Adipocyte (in vitro differentiated cells): ENCODE results near the gene ARHGAP1.

Experiments used
- DNase-seq: peaks from one replicate; pipeline ENCODE4 v3.0.0-alpha.2; 2015; ENCODE audit warnings: low read depth
- H3K27me3 ChIP-seq: replicated peaks from 2 replicates; pipeline ENCODE4 v1.7.0; 2013; ENCODE audit warnings: mild to moderate bottlenecking, low read length, moderate library complexity; ENCODE audit not compliant: control insufficient read depth, insufficient read depth
- H3K36me3 ChIP-seq: 2 replicates; pipeline ENCODE4 v1.7.0; 2013; ENCODE audit warnings: low read length, mild to moderate bottlenecking, moderate library complexity; ENCODE audit not compliant: control insufficient read depth, insufficient read depth, severe bottlenecking
- H3K4me1 ChIP-seq: 2 replicates; pipeline ENCODE4 v1.7.0; 2013; ENCODE audit warnings: mild to moderate bottlenecking, low read length, moderate library complexity; ENCODE audit not compliant: control insufficient read depth, insufficient read depth
- H3K4me3 ChIP-seq: 2 replicates; pipeline ENCODE4 v1.7.0; 2013; ENCODE audit warnings: mild to moderate bottlenecking, low read length, moderate library complexity
- H3K9ac ChIP-seq: 2 replicates; pipeline ENCODE4 v1.7.0; 2013; ENCODE audit warnings: mild to moderate bottlenecking, low read length, moderate library complexity
- H3K9me3 ChIP-seq: 2 replicates; pipeline ENCODE4 v1.7.0; 2013; ENCODE audit warnings: mild to moderate bottlenecking, low read length, moderate library complexity; ENCODE audit not compliant: control insufficient read depth

ARHGAP1 gene

DNA sequence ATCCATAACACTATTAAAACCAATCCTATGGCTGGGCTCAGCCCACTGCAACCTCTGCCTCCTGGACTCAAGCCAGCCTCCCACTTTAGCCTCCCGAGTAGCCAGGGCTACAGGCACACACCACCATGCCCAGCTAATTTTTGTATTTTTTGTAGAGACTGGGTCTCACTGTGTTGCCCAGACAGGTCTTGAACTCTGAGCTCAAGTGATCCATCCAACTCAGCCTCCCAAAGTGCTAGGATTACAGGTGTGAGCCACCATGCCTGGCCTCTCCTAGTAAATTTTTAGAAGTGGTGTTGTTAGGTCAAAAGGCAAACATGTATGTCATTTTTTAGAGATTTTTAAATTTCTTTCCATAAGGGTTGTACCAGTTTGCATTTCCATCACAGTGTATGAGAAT lies 32.8 kb upstream of the ARHGAP1 start:
- H3K9ac ChIP-seq = no peak overlapping the region
- no peaks in the 10 kb centered on the region for H3K9me3 ChIP-seq
- no peak overlapping the region for H3K4me3 ChIP-seq
- no peaks in the 10 kb centered on the region for H3K4me1 ChIP-seq
- H3K36me3 ChIP-seq = no peaks in the 10 kb centered on the region
- DNase-seq = no peak
- H3K27me3 ChIP-seq = no peaks in the 10 kb centered on the region

DNA sequence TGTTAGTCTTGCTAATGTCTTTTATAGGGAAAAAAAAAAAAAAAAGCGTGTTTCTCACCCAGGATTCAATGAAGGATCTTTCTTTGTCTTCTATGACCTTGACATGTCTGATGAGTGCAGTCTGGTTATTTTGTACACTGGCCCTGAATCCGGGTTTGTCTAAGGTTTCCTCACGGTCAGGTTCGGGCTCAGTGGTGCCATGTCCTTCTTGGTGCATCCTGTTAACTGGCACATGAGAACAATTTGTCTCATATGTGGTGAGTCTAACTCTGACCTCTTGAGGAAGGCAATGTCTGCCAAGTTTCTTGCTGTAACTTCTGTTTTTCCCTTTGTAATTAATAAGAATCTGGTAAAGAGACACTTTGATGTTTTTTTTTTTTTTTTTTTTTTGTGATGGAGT lies 31.1 kb upstream of the ARHGAP1 start:
- no peaks in the 10 kb centered on the region for H3K4me1 ChIP-seq
- H3K36me3 ChIP-seq = no peaks in the 10 kb centered on the region
- H3K9ac ChIP-seq = no peak overlapping the region
- DNase-seq = no peak
- H3K4me3 ChIP-seq = no peak overlapping the region
- no peaks in the 10 kb centered on the region for H3K27me3 ChIP-seq
- no peaks in the 10 kb centered on the region for H3K9me3 ChIP-seq

- no peaks in the 10 kb centered on the region for H3K27me3 ChIP-seq
- no peak for DNase-seq
- no peaks in the 10 kb centered on the region for H3K36me3 ChIP-seq
- H3K9ac ChIP-seq = no peak overlapping the region
- no peak overlapping the region for H3K4me3 ChIP-seq
- H3K4me1 ChIP-seq = no peaks in the 10 kb centered on the region
- H3K9me3 ChIP-seq = no peaks in the 10 kb centered on the region
These were observed 28.9 kb upstream of the ARHGAP1 start for GRCh38 chr11:46729110-46730027.

DNA sequence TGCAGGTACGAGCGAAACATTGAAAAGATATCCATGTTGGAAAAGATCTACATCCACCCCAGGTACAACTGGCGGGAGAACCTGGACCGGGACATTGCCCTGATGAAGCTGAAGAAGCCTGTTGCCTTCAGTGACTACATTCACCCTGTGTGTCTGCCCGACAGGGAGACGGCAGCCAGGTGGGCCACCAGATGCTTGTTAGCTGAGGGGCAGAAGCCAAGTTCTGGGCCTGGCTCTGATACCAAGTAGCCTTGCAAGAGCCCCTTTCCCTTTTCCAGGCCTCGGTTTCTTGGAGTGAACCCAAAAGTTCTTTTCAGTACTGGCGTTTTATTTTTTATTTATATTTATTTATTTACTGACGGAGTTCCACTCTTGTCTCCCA lies 28.2 kb upstream of the ARHGAP1 start:
- Histone ChIP-seq H3K36me3 (no peaks in the 10 kb centered on the region), H3K27me3 (no peaks in the 10 kb centered on the region), H3K4me3 (no peak overlapping the region), H3K4me1 (no peaks in the 10 kb centered on the region), H3K9ac (no peak overlapping the region), H3K9me3 (no peaks in the 10 kb centered on the region)
- no peak for DNase-seq

- H3K4me1 ChIP-seq = no peaks in the 10 kb centered on the region
- no peak overlapping the region for H3K9ac ChIP-seq
- DNase-seq = no peak
- no peaks in the 10 kb centered on the region for H3K27me3 ChIP-seq
- H3K36me3 ChIP-seq = no peaks in the 10 kb centered on the region
- H3K9me3 ChIP-seq = no peaks in the 10 kb centered on the region
- no peak overlapping the region for H3K4me3 ChIP-seq
These were observed 27.7 kb upstream of the ARHGAP1 start for GRCh38 chr11:46727952-46728658.

DNA sequence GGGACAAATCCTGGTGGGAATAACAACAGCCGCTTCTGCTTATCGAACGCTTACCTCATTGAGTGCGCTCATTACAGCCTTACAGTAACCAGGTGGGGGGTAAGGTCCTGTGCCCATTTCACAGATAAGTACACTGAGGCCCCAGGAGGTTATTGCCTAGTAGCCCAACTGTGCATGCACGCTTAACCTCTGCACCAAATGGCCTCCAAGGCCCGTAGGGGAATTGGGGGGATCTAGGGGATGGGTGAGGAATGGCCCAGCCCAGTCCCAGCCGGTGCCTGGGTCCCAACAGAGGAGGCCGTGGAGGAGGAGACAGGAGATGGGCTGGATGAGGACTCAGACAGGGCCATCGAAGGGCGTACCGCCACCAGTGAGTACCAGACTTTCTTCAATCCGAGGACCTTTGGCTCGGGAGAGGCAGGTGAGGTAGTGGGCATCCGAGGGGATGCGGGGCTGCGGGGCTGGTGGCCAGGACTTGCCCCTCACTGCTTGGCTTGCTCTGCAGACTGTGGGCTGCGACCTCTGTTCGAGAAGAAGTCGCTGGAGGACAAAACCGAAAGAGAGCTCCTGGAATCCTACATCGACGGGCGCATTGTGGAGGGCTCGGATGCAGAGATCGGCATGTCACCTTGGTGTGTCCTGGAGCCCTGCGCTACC lies 25.9 kb upstream of the ARHGAP1 start:
- Histone ChIP-seq H3K27me3 (no peaks in the 10 kb centered on the region), H3K9me3 (no peaks in the 10 kb centered on the region), H3K9ac (no peak overlapping the region), H3K4me1 (no peaks in the 10 kb centered on the region), H3K36me3 (no peaks in the 10 kb centered on the region), H3K4me3 (no peak overlapping the region)
- DNase-seq = no peak

DNA sequence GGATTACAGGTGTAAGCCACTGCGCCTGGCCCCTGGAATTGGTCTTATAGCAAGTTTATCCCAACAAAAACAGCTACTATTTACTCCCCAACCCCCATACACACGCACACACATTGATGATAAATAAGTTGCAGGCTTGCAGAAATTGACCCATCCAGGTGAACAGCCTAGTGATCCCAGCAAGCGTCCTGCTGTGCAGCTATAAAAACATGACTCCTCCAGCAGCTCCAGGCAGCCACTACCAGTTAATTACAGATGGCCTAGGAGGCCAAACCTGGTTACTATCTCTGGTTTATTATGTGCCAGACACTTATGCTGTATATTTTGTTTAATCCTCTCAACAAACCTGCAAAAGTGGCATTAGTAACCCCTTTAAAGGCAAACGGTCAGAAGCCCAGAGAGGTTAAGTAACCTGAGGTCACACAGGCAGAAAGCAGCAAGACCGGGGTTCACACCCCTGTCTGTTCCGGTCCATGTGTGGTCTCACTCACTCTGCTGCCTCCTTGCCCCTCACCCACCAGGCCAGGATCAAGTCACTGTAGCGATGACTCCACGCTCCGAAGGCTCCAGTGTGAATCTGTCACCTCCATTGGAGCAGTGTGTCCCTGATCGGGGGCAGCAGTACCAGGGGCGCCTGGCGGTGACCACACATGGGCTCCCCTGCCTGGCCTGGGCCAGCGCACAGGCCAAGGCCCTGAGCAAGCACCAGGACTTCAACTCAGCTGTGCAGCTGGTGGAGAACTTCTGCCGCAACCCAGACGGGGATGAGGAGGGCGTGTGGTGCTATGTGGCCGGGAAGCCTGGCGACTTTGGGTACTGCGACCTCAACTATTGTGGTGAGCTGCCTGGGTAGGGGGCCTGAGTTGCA lies 25.2 kb upstream of the ARHGAP1 start:
- Histone ChIP-seq H3K9ac (no peak overlapping the region), H3K4me1 (no peaks in the 10 kb centered on the region), H3K36me3 (no peaks in the 10 kb centered on the region), H3K4me3 (no peak overlapping the region), H3K27me3 (no peaks in the 10 kb centered on the region), H3K9me3 (no peaks in the 10 kb centered on the region)
- no peak for DNase-seq

DNA sequence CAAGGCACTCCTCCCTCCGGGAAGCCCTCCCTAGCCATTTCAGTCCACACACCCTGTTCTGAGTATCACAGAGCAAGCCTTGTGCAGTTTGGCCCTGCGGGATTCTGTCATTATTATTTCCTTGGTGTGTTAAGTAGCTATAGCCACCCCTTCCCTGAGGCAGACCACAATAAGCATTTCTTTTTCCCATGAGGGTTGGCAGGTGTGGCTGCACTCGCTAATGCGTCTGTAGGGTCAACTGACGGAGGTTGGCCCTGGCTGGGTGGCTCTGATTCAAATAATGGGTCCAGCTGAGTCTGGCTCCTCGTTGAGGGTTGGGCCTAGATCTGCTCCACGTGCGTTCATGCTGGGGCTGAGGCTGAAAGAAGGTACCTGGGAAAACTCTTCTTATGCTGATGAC lies 23.7 kb upstream of the ARHGAP1 start:
- H3K9ac ChIP-seq = no peak overlapping the region
- H3K27me3 ChIP-seq = no peaks in the 10 kb centered on the region
- H3K9me3 ChIP-seq = no peaks in the 10 kb centered on the region
- no peaks in the 10 kb centered on the region for H3K36me3 ChIP-seq
- no peak overlapping the region for H3K4me3 ChIP-seq
- no peaks in the 10 kb centered on the region for H3K4me1 ChIP-seq
- no peak for DNase-seq

- H3K27me3 ChIP-seq = no peaks in the 10 kb centered on the region
- H3K4me3 ChIP-seq = no peak overlapping the region
- H3K36me3 ChIP-seq = no peaks in the 10 kb centered on the region
- H3K4me1 ChIP-seq = no peaks in the 10 kb centered on the region
- DNase-seq = no peak
- no peak overlapping the region for H3K9ac ChIP-seq
- H3K9me3 ChIP-seq = no peaks in the 10 kb centered on the region
These were observed 22.9 kb upstream of the ARHGAP1 start for GRCh38 chr11:46723359-46723680.

DNA sequence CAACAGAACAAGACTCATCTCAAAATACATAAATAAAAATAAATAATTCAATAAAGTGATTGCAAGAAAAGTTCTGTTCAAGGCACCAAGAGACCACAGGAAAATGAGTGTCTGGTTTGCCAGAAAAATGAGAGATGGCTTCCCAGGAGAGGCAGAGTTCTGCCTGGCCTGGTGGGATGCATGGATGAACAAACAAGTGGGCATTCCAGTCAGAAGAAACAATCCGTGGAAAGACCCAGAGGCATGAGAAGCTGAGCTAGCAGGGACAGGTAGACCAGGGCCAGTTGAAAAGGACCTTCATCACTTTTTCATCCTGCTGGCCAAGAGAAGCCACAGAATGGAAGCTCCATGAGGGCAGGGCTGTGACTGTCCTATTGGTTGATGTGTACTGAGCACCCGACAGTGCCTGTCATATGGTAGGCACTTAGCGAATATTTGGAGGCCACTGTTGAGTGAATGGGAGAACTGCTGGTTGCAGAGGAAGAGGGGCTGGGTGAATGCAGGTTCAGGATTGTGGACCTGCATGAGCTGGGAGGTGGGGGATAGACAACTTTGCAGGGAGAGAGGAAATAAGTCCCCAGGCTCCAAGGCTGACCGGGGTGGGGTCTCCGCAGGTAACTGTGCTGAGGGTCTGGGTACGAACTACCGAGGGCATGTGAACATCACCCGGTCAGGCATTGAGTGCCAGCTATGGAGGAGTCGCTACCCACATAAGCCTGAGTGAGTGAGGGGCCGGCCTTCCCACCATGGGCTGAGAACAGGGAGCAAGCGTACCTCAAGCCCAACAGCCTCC lies 22.3 kb upstream of the ARHGAP1 start:
- peaks cover 2% of the 10 kb centered on the region for H3K4me1 ChIP-seq
- no peaks in the 10 kb centered on the region for H3K27me3 ChIP-seq
- no peak for DNase-seq
- no peak overlapping the region for H3K9ac ChIP-seq
- no peaks in the 10 kb centered on the region for H3K9me3 ChIP-seq
- H3K4me3 ChIP-seq = no peak overlapping the region
- H3K36me3 ChIP-seq = no peaks in the 10 kb centered on the region
